T-helper 1 cell (primary cell): ENCODE measurements around the gene ATP6V1C2.

Source experiments
- DNase-seq, 5 donors: peaks; one replicate each; pipeline ENCODE4 v3.0.0-alpha.2; 2012 to 2020

Gene ATP6V1C2

DNA sequence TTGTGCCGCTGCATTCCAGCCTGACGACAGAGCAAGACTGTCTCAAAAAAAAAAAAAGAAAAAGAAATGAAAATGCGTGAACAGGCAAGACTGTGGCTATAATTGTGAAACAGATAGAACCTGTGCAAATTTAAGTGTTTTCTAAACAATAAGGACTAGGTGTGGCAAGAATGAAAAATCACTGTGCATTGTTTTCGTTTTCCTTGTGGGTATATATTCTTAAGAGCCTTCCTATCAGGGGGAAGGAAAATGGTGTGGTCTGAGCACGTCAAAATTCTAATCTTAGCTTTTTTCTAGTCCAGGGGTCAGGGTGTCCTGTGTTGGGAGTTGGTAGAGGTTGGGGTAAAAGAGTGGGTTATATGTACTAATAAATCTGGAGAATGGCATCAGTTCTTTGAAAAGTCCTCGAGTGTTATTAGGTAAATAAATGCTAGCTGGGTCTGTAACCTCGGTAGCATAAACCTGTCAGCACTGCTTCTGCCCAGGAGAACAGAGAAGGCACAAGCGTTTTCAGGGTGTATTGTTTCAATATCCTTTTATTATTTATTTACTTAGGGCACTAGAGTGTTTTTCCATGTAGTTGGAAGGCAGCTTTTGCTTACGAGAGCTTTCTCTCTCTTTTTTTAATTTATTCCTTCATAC is 11.6 kb downstream of the ATP6V1C2 start:
- DNase-seq: no peak

DNA sequence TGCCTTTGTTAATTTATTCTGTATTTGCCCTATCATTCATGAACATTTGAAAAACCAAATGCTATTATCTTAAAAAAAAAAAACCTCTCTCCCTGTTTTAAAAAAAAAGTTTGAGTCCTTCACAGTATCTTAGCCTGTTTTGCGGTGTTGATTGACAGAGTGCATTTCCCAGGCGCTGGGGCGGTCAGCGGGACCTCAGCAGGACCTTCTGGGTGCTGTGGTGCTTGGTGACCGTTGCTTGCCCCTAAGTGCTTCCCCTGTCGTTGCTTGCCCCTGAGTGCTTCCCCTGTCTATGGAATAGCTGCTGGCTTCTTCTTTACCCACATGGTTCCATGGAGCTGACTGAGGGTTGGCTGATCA is 12.1 kb downstream of the ATP6V1C2 start:
- no peak for DNase-seq

DNA sequence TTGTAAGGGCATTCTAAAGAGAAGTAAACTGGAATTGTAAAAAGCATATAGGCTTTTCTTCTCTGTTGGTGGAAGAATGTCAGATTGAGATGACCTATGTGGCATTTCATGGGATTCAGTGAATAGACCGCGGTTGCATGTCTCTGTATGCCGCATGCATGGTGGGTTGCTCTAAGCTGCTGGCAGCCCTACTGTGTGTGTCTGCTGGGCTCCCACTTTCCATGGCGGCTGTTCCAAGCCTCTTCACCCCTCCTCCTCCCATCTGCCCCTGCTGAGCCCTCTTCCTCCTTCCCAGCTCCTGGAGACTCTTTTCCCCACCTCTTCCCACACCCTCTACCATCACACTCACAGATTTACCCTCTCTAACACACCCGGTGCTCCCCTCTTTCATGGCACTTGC is 12.6 kb downstream of the ATP6V1C2 start:
- DNase-seq: no peak

DNA sequence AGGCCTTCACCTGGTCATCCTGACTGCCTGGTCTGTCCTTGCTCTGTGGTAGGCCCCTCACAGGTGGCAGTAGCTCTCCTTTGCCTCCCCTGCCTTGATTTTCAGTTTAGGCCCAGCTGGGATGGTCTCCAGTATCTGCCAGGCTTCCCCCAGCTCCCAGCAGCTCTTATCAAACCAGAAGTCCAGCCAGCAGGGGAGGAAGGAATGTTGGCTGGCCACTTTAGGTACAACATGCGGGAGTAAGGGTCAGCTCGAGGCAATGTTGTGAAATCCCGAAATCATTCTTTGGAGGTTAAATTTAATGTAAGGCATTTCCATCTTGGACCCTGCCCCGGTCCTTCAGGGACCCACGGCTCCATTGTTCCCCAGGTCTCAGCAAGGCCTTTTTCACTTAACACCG is 16.8 kb downstream of the ATP6V1C2 start:
- DNase-seq: no peak

DNA sequence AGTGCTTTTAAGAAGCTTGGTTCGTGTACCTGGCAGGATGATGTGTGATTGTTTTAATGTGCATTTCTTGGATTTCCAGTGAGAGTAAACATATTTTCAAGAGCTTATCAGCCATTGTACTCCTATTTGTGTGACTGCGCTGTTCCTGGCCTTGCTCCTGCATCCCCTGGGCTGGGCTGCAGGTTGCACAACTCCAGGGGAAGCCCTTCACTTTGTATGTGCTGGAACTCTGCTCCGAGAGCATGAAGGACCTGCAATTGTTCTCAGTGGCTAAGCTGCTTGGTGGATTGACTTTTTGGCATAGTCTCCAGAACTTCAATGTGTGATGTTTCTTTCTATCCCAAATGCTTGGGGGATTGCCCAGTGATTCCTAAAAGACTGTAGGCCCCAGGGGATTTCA is 18.8 kb downstream of the ATP6V1C2 start:
- no peak for DNase-seq

DNA sequence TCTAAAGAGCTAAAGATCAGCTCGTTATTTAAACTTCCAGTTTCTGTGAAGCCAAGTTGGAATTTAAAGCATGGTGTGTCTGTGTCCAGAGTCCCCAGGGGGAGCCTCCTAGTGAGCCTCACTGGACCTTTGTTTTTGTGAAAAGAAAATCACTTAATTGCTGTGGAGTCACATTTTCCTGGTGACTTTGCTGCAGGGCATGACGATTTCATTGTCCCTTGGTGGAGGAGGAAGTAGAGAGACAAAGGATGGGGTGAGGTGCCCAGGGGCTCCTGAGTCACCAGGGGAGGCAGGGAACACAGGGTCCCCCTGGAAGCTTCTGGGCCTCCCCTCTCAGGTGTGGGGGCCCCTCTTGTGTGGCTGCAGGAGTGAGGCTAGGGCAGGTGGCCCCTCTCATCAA is 19.7 kb downstream of the ATP6V1C2 start:
- DNase-seq: no peak

DNA sequence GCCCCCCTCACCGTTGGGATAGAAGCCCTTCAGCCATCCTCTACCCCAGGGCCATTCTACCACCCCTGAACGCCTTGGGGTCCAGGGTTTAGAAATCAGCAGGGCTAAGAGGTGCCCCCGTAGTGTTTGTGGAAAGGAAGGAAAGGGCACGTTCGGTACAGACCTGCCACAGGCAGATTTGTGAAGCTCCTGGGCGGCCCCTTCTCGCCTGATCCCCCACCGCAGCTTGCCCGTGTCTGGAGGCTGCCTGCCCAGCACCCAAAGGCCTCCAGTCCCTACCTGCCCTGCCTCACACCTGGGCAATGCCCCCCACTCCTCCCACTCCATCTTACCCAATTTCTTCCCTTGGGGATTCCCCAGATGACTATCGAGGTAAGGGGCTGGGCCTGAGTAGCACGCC is 21.2 kb downstream of the ATP6V1C2 start:
- no peak for DNase-seq

DNA sequence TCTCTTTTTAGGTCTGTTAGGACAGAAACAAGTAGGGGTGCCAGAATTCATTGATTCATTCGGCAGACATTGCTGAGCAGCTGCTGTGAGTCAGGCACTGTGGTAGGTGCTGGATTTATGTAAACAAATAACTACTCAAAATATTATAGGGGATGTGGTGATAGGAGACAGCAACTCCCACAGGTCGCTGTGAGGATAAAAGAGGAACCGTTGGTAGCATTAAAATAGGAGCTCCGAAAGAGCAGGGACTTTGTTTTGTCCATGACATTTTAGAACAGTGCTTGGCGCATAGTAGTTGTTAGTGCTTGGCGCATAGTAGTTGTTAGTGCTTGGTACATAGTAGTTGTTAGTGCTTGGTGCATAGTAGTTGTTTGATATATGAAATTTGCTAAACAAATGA is 29.2 kb downstream of the ATP6V1C2 start:
- no peak for DNase-seq

DNA sequence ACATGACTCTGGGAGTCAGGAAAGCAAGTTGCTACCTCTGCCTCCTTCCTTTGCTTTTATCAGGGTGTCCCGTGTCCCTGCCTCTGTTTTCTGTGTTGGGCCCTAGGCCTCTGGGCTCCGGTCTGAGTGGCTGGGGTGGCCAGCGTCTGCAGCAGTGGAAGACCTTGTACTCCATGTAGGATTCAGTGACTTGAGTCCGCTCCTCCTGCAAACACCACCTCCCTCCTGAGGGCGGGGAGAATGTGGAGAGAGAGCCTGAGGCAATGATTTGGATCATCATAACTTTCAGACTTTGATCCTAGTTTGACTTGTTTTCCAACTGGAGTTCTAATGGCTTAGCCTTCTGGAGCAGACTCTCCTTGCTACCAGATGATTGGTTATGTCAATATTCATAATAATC is 30.8 kb downstream of the ATP6V1C2 start:
- DNase-seq: no peak

DNA sequence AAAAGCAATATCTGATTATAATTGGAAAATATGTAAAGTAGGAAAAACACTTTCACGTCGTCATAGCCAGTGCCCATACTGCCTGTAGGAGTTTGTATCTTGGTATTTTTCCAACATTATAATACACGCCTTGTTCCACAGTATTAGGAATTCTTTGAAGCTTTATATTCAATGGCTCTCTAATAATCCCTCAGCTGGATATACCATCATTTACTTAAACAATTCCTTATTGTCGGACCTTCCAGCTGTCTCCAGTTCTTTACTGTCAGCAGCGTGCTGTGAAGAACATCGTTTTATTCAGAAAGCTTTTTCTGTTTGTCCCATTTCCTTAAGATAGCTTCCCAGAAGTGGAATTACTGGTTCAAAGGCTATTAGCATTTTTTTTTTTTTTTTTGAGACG is 31.7 kb downstream of the ATP6V1C2 start:
- DNase-seq: no peak

DNA sequence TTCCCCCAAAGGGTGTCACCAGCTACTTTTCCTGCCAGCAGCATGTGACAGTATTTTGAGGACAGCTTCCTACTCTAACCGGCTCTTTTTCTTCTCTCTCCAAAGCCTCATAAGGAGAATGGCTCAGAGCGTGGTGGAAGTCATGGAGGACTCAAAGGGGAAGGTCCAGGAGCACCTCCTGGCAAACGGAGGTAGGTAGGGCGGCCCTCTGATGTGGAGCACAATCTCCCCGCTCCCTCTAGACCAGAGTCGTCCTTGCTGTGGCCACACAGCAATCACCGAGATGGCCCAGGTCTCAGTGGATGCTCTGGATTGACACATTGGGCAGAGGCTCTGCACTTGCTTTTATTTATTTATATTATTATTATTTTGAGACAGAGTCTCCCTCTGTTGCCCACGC is 32.4 kb downstream of the ATP6V1C2 start:
- no peak for DNase-seq

DNA sequence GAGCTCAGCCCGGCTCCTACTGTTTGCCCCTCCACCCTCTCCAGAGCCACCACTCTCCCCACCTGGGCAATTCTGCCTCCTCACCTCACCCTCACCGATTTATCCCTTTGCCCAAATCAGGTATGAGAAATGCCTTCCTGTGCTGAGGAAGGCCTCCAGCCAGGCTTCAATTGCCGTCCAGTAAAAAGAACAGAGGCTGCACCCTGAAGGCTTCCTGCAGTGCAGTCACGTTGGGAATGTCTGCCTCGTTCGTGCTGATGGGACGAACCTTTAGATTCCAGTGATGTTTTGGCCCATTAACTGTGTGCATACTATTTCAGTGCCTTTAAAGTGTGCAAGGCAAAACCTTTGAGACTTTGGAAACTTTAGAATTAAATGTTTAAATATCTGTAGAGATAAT is 34.2 kb downstream of the ATP6V1C2 start:
- DNase-seq: no peak

DNA sequence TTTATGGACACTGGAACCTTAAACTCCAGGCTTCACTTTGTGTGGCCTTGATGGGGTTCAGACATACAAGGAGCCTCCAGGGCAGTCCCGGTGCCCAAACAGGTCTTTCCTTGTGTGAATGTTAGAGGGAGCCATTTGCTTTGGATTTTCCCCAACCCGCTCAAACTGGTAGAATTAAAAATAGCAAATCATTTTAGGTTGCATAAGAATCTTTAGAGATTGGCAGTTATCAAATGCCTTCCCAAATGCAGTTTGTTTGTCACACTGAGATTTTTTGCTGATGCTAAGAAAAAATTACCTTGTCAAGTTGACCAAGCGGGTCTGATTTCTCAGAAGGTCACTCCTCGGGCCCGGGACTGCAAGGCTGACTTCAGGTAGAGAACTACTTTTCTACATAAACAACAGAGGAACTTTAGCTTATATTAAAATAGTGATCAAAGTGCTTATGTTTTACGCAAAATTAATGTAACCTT is 36.4 kb downstream of the ATP6V1C2 start:
- DNase-seq: no peak

DNA sequence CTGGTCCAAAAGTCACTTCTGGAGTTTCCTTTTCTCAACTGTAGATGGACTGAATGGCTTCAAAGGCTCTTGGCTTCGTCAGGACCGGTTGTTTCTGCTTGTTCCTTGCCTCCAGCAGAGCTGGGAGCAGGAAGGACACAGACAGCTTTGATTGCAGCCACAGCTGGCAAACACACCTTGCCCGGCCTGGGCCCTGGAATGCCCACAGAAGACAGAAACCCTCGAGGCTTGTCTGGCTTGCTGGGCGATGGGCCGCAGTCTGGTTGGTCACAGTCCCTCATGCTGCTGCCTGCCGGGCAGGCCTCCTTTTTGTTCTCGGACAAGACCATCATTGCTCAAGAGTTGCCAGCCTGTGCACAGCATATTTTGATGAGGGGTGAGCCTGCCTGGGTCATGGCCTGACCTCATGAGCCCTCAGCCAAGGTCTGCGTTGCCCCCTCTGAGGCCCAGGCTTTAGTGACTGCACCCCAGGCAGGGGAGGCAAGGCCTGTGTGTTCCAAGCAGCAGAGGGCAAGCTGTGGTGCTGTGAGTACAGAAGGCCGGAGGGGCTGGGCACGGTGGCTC is 37.8 kb downstream of the ATP6V1C2 start:
- DNase-seq: no peak

DNA sequence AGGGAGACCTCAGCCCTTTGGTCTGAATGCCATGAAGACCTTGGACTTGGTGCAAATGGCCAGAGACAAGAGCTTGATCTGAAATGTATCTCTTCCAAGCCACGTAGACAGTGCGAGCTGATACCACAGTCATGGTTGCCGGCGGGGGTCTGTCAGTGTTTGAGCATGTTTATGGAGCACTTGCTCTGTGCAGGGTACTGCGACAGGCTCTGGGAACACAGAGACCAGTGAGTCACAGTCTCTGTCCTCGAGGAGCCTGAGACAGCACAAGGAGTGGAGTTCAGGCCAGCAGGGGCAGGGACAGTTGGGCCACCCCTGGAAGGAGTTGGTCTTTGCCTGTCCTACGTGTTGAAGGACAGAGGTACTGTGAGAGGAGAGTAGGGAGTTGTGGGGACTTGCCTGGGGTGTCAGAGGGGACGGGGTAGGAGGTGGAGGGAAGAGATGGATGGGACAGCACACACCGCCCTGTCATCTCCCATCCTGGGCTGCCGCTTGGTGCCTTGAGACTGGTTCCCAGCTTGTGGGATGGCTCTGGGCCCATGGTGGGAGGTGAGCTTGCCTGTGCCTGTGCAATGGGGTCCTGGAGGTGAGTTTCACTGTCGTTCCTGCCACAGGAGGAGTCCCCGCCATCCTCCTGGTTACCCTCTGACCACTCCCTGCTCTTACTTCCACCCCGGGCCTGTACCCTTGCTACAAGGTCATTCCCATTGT is 39.5 kb downstream of the ATP6V1C2 start:
- DNase-seq: no peak

DNA sequence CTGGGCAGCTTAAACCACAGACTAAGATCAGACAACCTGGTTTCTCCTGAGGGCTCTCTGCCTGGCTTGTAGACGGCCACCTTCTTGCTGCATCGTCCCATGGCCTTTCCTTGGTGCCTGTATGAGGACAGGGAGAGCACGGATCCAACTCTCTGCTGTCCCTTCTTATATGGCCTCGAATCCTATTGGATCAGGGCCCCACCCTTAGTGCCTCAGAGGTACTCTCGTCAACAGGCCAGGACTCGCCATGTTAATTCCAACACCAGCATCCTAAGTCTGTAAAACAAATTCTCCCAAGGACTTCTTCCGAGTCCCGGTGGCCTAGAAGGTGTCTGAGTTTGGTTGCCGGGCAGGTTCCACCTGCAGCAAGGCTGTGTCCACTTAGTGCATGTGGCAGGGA is 40.2 kb downstream of the ATP6V1C2 start:
- no peak for DNase-seq

DNA sequence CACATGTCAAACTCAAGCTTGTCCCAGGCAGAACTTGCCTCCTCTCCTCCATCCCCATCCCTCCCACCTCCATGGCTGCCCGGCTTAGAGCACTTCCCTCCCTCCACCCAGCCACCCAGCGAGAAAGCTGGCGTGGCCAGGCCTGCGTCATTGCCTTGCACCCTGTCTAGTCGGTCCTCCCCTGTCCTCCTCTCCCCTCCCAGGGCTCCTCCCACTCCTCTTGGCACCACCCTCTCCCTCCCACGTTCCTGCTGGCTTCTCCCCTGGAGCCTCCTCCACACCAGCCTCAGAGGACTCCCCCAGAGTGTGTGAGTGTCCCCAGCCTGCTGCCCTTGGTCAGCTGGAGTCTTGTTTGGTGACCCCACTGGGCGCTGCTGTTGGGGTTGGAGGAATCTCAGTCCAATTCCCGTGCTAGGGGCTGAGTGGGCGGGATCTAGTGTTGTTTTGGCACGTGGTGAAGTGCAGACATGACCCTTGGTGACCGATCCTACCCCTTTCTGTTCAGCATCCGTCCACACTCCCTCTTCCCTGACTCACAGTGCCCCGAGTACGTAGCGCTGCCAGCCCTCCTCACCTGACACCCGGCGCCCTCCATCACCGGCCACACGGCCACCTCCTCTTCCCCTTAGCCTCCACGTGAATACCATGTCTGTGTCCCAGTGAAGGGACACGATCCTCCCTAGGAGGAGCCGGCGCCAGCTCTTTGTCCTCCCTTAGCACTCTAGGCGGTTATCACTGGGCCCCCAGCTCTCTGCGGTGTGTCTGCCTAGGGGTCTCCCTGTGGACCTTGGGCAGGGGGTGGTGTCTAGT is 41.4 kb downstream of the ATP6V1C2 start:
- DNase-seq: no peak

DNA sequence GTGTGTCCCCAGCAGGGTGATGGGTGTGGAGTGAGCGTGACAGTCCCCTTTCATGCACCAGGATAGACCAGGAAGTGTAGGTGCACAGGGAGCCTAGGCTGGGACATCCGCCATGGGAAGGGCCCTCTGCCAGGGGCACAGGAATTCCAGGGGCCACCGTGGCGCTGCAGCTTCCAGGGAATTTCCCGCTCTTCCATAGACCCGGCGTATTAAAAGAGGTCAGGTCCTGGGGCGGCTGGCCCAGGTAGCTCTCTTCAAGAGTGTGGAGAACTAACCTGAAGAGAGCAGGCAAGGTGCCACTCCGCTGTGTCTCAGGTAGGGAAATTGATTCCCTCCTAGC is 42.0 kb downstream of the ATP6V1C2 start:
- DNase-seq: no peak

DNA sequence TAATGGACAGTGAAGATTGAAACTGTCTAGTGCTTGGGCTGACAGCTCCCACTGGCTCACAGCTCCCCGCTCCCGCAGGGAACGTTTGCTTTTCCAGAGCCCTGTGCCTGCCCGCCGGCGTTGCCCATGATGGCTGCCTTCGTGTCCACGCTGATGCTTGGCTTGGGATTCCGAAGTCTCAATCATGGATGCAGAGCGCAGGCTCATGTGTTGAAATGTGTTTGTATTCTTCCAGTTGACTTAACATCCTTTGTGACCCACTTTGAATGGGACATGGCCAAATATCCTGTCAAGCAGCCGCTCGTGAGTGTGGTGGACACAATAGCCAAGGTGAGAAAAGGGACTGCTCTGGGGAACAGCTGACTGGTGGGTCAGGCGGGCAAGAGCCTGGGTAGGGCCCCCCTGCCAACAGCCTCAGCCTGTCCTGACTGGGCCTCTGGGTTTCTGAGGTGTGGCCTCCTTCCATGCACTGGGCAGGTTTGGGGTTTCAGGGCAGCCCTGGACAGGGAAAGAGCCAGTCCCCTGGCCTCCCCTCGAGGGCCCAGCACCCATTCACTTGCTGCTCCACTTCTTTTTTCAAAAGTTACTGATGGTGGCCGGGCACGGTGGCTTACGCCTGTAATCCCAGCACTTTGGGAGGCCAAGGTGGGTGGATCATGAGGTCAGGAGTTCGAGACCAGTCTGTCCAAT is 42.8 kb downstream of the ATP6V1C2 start:
- no peak for DNase-seq

DNA sequence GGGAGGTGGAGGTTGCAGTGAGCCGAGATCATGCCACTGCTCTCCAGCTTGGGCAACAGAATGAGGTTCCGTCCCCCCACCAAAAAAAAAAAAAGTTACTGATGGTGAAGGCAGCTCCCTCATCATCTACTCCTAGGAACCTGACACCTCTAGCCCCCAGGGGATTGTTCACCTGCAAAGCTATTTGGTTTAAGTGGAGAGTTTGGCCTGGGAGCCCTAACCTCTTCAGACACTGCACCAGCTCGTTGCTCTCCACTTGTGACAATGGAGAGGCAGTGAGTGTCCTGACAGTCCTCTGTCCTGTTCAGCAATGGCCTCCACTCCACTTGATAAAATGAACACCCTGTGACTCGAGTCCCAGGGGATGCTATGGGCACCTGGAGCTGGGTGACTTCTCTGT is 43.5 kb downstream of the ATP6V1C2 start:
- DNase-seq: no peak

DNA sequence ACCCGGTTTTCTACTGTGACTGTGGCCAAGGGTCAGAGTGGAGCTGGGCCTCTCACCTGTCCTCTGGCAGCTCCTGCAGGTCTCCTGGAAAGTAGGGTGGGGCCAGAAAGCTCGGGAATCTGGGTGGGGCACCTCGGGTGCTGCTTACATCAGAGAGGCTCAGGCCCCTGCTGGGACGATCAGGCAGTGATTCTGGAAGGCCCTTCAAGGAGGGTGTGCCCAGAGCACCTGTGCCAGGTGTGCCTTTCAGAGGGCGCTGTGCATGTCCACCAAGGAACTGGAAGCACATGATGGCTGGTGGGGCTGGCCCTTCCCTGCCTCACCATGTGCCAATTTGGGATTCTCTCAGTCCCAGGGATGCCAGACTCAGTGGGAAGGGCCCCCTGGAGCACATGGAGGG is 44.0 kb downstream of the ATP6V1C2 start:
- DNase-seq: no peak

DNA sequence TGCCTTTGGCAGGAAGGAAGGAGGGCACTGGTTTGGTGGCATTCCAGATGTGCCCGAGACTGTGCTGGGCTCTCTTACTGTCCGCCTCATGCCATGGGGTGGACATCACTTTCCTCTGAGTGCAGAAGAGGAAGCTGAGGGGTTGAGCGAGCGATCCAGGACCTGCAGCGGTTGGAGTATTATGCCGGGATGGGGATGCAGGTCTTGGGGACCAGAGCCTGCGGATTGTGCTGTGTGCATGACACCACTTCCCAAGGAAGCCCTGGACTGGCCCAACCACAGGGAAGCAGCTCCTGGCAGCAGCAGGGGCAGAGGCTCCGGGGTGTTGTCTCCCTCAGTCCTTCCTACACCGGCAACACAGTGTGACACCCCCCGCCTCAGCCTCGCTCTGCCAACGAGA is 44.5 kb downstream of the ATP6V1C2 start:
- no peak for DNase-seq

DNA sequence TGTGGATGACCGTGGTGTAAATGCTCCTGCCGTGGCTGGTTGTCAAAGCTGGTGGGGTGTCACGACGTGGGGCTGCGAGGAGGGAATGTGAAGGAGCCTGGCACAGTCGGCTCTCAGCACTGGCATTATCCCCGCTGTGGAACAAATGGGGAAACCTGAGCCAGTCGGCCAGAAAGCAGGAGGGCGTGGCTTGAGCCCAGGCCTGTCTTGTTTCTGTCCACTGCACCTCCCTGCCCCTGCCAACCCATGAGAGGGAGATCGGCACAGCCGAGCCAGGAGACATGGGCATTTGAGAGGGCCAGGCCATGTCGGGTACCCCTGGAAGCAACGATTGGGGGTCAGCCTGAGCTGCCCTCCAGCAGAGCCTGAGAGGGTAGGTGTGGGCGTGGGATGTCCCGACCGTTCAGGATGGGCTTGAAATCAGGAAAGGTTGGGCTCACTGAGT is 46.7 kb downstream of the ATP6V1C2 start:
- no peak for DNase-seq
